Posterior cingulate gyrus (tissue), 11 donors: ENCODE data around the gene NAA15.
A peak's percentile ranks its signal among the peaks of the same experiment; 100 is the strongest.
"Not testable (repeated sequence)": the region's sequence is repeated elsewhere in the genome, so short reads cannot be mapped to it uniquely, and the experiment has no call there.

Source experiments
- DNase-seq, 10 donors: peaks; one replicate each; pipeline versions ENCODE4 v3.0.0 to v3.0.0-alpha.2; 2020 to 2021; ENCODE audit warnings: mixed read lengths in 3 of 10
- intact Hi-C: fragments of 100-400 bp; cut with DNase I; formaldehyde crosslinking; loops from one replicate; pipeline ENCODE4 v1.15.1; 2023

NAA15 gene

DNA sequence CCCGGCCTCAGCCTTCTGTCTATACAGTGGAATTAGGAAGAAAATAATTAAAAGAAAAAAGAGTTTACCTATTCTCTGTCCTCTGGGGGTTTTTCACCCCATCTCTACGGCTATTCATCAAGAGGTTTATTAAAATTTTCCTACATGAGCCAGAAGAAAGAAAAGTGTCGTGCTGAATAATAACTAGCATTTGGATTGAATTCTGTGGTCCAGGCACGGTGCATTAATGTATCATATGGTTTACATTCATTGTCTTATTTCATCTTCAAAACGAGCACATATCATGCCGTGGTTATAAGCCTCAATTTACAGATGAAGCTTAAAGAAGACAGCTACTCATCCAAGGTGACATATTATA is 5.4 kb upstream of the NAA15 start:
- DNase-seq = no peak
- intact Hi-C loops = loop anchor here (1.0 to 5.0 kb wide), 4 partner anchors 67 to 266 kb away; no protein-coding TSS in a partner anchor

DNA sequence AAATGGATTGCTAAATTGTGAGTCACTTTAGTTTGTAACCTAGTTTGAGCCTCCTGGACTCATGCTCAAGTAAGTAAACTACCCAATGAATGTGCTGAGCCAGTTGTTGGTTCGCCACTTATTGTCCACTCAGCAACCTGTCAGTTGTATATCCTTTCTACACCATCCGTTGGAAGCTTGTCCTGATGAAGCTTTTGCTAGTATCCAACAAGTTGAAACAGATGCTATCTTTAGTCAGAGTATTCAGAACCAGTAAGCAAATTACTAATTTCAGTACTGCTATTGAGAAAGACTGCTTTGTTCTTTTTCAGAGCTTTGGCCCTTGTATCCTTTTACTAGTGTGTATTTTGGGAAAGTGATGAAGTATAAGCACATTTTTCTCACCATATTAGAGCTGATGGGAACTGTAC is 4.3 kb upstream of the NAA15 start:
- intact Hi-C loops = loop anchor here (5.0 kb wide), 1 partner anchor 160 kb away; no protein-coding TSS in a partner anchor
- no peak for DNase-seq

- no peak for DNase-seq
- intact Hi-C loops = loop anchor here (5.0 kb wide), 1 partner anchor 158 kb away; no protein-coding TSS in a partner anchor
These were observed 1.8 kb upstream of the NAA15 start for GRCh38 chr4:139299536-139299935.

DNA sequence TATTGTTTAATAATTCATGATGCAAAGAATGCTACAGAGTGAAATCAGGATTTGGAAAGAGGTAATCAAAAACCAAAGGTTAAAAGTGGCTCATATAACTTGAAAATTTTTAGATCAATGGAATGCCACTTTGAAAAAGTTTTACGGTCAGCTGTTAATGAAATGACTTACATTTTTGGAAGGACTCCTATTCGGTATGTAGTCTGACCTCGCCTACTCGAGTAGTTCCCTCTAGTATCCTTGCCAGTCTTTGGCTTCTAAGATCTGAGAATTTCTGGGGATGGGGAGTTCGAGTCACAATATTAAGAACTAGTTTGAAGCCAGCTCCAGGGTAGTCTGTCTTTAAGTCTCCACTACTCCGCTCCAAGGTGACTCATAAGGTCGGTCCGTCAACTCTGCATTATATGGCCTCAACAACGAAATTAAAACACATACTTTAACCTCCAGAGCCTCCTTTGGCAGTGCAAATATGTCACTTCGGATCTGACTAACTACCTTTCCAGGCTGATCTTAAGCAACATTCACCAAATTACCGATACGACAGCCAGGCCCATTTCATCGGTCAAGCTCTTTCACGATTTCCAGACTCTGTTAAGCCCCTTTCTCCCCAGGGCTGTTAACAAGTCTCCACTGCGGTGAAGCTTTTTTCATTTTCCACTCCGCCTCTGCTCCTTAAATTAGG is 733 bp upstream of the NAA15 start:
- DNase-seq = no peak
- intact Hi-C loops = loop anchor here (1.0 to 5.0 kb wide), 2 partner anchors 122 to 218 kb away; no protein-coding TSS in a partner anchor

GRCh38 chr4:139301821-139302611 is 711 bp downstream of the NAA15 start, which contains the start of gene NDUFC1:
NDUFC1 (minus strand) TSS chr4:139302477; CDS start chr4:139295798, 6,679 bp downstream.
- peak in 6 of 10 donors; percentile 23 to 87 (median 34) for DNase-seq
- intact Hi-C loops = loop anchor here (1.0 to 5.0 kb wide), 2 partner anchors 124 to 220 kb away; no protein-coding TSS in a partner anchor

GRCh38 chr4:139304920-139305319 is 3.6 kb downstream of the NAA15 start:
- intact Hi-C loops = loop anchor here (5.0 kb wide), 1 partner anchor 223 kb away; no protein-coding TSS in a partner anchor
- no peak for DNase-seq

DNA sequence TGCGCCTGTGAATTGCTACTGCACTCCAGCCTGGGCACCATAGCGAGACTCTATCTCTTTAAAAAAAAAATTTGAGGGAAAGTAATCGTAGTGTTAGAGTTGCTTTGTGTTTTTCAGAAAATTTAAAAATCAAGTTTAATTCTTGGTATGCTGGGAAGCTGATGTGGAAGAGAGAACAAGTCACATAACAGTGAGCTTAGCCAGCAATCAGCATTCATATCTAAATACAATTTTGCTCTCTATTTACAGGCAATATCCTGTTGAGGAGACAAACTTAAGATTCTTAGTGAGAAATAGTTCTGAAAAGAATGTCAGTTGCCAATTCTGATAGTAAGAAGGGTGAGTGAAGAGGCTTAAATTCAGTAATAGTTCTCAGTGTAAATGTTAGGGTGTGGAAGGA is 10.6 kb downstream of the NAA15 start:
- DNase-seq = no peak
- intact Hi-C loops = no loop called here

DNA sequence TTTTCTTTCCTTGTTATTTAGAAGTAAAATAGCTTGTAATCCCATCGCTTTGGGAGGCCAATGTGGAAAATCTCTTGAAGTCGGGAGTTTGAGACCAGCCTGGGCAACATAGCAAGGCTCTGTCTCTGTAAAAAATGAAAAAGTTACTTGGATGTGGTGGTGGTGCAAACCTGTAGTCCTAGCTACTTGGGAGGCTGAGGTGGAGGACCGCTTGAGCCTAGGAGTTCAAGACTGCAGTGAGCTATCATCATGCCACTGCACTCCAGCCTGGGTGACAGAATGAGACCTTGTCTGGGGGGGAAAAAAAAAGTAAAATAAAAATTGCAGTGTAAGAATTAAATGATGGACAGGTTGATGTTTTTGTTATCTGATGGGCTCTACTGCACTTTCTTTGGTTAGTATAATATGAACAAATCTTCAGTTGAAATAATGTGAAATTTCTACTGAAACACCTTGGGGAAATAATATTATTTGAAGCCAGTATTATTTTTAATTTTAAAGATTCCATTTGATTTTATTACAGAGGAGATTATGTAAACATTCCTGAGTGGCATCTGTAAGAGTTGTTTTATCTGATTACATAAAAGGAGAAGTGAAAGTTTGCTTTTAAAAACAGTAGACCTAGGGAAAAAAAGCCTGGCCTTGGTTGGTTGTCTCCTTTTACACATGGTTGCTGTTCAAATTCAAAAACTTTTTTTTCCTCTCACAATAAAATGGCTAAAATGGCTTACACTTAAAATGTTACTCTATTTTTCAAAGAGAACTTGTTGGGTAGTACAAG is 11.4 kb downstream of the NAA15 start:
- no peak for DNase-seq
- intact Hi-C loops = no loop called here

- DNase-seq, intact Hi-C loops: not testable (repeated sequence)
These were observed 12.1 kb downstream of the NAA15 start for GRCh38 chr4:139313414-139313813.

GRCh38 chr4:139314047-139314800 is 12.9 kb downstream of the NAA15 start:
- intact Hi-C loops = no loop called here
- no peak for DNase-seq

DNA sequence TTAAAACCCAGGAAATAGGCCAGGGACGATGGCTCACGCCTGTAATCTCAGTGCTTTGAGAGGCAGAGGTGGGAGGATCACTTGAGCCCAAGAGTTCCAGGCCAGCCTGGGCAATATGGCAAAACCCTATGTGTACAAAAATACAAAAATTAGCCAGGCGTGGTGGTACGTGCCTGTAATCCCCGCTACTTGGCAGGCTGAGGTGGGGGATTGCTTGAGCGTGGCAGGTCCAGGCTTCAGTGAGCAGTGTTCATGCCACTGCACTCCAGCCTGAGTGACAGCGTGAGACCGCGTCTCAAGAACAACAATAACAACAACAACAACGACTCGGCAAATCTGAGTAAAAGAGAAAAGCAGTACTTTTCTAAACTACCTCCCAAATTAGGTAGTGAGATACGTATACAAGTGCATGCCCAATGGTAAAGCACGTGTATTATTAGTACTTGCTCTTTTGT is 13.9 kb downstream of the NAA15 start:
- DNase-seq = peak in 1 of 10 donors; percentile 51
- intact Hi-C loops = no loop called here

GRCh38 chr4:139316733-139317132 is 15.4 kb downstream of the NAA15 start:
- intact Hi-C loops = no loop called here
- DNase-seq = no peak

GRCh38 chr4:139317635-139318034 is 16.3 kb downstream of the NAA15 start:
- intact Hi-C loops = no loop called here
- DNase-seq = no peak

DNA sequence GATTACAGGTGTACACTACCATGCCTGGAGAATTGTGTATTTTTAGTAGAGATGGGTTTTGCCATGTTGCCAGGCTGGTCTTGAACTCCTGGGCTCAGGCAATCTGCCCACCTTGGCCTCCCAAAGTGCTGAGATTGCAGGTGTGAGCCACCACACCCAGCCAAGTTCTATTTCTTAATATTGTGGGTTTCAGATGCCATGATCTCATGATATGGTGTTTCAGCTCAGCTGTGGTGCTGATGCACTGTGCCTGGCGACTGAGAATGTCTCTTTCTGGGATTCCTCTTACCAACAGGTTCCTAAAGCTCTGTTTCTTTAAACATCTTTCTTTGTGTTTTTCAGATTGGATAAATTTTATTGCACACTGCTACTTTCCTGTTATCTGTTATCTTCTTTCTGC is 18.3 kb downstream of the NAA15 start:
- intact Hi-C loops = no loop called here

DNA sequence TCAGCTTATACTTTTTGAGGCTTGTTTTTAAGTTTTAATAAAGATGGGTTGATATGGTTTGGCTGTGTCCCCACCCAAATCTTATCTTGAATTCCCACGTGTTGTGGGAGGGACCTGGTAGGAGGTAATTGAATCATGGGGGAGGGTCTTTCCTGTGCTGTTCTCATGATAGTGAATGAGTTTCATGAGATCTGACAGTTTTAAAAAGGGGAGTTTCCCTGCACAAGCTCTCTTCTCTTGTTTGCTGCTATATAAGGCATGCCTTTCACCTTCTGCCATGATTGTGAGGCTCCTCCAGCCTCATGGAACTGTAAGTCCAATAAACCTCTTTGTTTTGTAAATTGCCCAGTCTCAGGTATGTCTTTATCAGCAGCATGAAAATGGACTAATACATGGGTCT is 20.8 kb downstream of the NAA15 start:
- intact Hi-C loops, DNase-seq: not testable (repeated sequence)

More for the DNA sequence above, 18.3 kb downstream of the NAA15 start:
- no peak for DNase-seq

DNA sequence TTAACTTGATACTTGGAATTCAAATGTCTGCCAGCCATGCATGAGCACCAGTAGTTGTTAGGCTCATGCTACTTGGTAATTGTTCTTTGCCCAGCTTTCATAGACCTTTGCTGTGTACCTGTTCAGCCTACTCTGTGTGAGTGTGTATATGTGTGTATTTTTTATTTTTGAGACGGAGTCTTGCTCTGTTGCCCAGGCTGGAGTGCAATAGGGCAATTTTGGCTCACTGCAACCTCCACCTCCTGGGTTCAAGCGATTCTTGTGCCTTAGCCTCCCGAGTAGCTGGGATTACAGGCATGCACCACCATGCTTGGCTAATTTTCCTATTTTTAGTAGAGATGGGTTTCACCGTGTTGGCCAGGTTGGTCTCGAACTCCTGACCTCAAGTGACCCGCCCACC is 21.2 kb downstream of the NAA15 start:
- DNase-seq, intact Hi-C loops: not testable (repeated sequence)

GRCh38 chr4:139324620-139325019 is 23.3 kb downstream of the NAA15 start:
- intact Hi-C loops = no loop called here
- no peak for DNase-seq

DNA sequence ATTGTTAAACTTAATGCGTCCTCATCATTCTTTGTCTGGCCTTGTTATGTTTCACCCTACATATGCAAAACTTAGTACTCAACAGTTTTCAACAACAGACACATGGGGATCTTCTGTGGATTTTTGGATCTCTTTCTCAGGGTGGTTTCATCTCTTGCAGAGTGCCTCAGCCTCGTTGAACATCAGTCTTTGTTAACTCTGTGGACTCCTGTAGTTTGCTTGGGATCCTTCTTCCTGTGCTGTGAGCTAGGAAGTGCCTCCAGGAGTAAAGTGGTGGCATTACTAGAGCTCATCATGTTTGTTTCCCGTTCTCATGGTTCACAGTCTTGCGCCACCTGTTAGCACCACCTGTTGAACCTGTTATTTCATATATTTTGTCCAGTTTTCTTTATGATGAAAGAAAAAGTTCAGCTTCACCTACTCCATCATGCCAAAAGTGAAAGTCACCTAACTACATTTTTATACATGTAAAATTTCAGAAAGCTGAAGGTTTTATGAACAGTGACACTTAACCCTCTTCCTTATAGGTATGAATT is 28.4 kb downstream of the NAA15 start:
- intact Hi-C loops = no loop called here

DNA sequence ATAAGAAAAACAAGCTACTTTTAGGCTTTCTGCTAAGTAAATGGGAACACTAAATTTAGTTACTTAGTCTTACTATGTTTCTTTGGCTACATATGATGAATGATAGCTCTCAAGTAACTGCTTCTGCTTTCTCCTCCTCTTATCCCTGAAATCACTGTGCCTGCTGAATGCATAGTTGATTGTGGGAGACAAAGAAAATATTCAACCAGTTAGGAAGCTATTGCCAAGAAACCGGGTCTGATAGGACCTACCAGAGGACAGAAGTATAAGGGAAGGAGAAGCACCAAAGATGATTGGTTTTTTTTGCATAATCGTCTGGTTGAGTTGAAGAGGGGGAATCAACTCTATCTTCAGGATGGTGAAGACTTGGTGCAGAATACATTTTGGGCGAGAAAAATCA is 29.0 kb downstream of the NAA15 start:
- intact Hi-C loops = no loop called here
- DNase-seq = no peak

More for the DNA sequence above, 28.4 kb downstream of the NAA15 start:
- no peak for DNase-seq

DNA sequence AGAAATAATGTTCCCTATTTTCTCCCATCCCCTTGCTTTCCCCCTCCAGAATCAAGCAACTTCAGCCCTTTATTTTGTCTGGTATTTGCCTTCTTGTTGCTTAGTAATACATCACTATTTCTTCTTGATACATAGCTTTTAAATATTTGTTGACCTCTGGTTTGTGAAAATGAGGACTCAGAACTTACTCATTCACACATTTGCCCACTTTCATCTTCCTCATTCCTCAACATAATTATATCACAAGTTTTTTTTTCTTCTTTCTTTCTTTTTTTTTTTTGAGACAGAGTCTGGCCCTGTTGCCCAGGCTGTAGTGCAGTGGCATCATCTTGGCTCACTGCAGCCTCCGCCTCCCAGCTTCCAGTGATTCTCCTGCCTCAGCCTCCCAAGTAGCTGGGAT is 29.9 kb downstream of the NAA15 start:
- intact Hi-C loops = no loop called here
- DNase-seq = no peak
